Choroid plexus epithelial cell (primary cell): Measurements from ENCODE around the gene GPR37.

Experiments used
- DNase-seq: peaks from one replicate; pipeline ENCODE4 v3.0.0-alpha.2; 2010; ENCODE audit warnings: low read depth
- H3K4me3 ChIP-seq: 2 replicates; pipeline ENCODE4 v1.5.1; 2011; ENCODE audit warnings: low read depth, mild to moderate bottlenecking, control low read depth, low read length, moderate library complexity
- CTCF ChIP-seq: conservative IDR thresholded peaks from 2 replicates; pipeline ENCODE4 v1.5.1; 2011; ENCODE audit warnings: low read depth, mild to moderate bottlenecking, control low read depth, inconsistent platforms, low read length, moderate library complexity

The GPR37 gene

GRCh38 chr7:124780608-124781007 is 15.0 kb upstream of the GPR37 start:
- DNase-seq, result no peak
- no peak for TF ChIP-seq CTCF
- H3K4me3 ChIP-seq, result no peak overlapping the region

GRCh38 chr7:124780056-124780455 is 14.5 kb upstream of the GPR37 start:
- TF ChIP-seq CTCF, result no peak
- H3K4me3 ChIP-seq, result no peak overlapping the region
- DNase-seq, result no peak

- no peak for TF ChIP-seq CTCF
- no peak overlapping the region for H3K4me3 ChIP-seq
- no peak for DNase-seq
These were observed 14.0 kb upstream of the GPR37 start for GRCh38 chr7:124779620-124780019.

GRCh38 chr7:124779194-124779593 is 13.6 kb upstream of the GPR37 start:
- TF ChIP-seq CTCF, result no peak
- H3K4me3 ChIP-seq, result no peak overlapping the region
- DNase-seq, result peak; percentile 38

GRCh38 chr7:124777268-124777667 is 11.7 kb upstream of the GPR37 start:
- peak; percentile 10 for DNase-seq
- no peak overlapping the region for H3K4me3 ChIP-seq
- no peak for TF ChIP-seq CTCF

GRCh38 chr7:124776153-124776552 is 10.6 kb upstream of the GPR37 start:
- TF ChIP-seq CTCF, result no peak
- no peak overlapping the region for H3K4me3 ChIP-seq
- no peak for DNase-seq

GRCh38 chr7:124775422-124775821 is 9.8 kb upstream of the GPR37 start:
- no peak for TF ChIP-seq CTCF
- no peak for DNase-seq
- H3K4me3 ChIP-seq, result no peak overlapping the region
